Fibroblast of lung (primary cell): ENCODE measurements around the gene AK4.

Experiments
- EZH2 ChIP-seq: IDR thresholded peaks from 2 replicates; pipeline ENCODE4 v1.5.1; 2012; ENCODE audit warnings: low read length, control low read depth, mild to moderate bottlenecking; ENCODE audit errors: missing control alignments
- TF ChIP-seq, protein P1 (sequence below), 2 donors: IDR thresholded peaks in 1 of 2; conservative IDR thresholded peaks in 1 of 2; 1 replicate in 1 of 2; 2 replicates in 1 of 2; pipeline ENCODE4 v1.5.1; 2011 to 2012; ENCODE audit warnings: low read length in 2 of 2, control low read depth in 1 of 2, inconsistent platforms in 1 of 2, low read depth in 1 of 2, mild to moderate bottlenecking in 1 of 2

DNA sequence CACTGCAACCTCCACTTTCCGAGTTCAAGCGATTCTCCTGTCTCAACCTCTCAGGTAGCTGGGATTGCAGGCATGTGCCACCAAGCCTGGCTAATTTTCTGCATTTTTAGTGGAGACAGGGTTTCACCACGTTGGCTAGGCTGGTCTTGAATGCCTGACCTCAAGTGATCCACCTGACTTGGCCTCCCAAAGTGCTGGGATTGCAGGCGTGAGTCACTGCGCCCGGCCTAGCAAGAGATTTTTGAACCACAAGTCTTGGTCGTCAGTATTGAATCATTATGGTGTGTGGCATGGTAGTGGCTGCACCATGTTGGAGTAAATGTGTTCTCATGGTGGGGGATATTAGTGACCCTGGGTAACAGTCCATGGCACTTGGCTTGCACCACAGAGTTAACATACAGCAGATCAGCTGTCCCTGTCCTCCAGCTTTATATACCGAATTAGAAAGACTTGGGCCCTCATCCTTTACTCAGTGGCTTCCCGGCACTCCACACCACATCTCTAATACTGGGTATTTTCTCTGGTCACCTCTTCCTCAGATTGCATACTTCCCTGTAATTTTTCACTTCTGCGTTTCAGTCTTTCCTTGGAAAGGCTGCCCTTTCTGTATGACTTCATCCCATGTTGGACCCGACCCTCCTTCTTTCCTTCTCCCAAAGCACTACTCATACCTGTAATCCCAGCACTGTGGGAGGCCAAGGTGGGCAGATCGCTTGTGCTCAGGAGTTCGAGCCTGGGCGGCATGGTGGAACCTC, 25.1 kb downstream of the AK4 start:
- TF ChIP-seq, protein P1, sequence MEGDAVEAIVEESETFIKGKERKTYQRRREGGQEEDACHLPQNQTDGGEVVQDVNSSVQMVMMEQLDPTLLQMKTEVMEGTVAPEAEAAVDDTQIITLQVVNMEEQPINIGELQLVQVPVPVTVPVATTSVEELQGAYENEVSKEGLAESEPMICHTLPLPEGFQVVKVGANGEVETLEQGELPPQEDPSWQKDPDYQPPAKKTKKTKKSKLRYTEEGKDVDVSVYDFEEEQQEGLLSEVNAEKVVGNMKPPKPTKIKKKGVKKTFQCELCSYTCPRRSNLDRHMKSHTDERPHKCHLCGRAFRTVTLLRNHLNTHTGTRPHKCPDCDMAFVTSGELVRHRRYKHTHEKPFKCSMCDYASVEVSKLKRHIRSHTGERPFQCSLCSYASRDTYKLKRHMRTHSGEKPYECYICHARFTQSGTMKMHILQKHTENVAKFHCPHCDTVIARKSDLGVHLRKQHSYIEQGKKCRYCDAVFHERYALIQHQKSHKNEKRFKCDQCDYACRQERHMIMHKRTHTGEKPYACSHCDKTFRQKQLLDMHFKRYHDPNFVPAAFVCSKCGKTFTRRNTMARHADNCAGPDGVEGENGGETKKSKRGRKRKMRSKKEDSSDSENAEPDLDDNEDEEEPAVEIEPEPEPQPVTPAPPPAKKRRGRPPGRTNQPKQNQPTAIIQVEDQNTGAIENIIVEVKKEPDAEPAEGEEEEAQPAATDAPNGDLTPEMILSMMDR (conservative IDR thresholded peaks at IDR 0.05 in 1 of 2, IDR thresholded peaks at IDR 0.05 in 1 of 2; ENCODE audit: low read depth in 1 of 2, low read length in 2 of 2) = no peak
- TF ChIP-seq EZH2 = no peak
